Gastroesophageal sphincter (tissue), 3 donors: ENCODE measurements around the gene THYN1.

Experiments
- POLR2A ChIP-seq, 2 donors: fragments of 450-650 bp; IDR thresholded peaks; one replicate each; pipeline ENCODE4 v1.6.1; 2017; ENCODE audit warnings: antibody characterized with exemption in 2 of 2, mild to moderate bottlenecking in 2 of 2, moderate library complexity in 1 of 2
- POLR2AphosphoS5 ChIP-seq: sonication (generic); formaldehyde crosslinking; IDR thresholded peaks from one replicate; pipeline ENCODE4 v1.6.1; 2017; ENCODE audit warnings: antibody characterized with exemption
- TF ChIP-seq, protein P1 (sequence below), 4 experiments: fragments of 200-600 bp in 2 of 4; fragments of 450-650 bp in 2 of 4; sonication (generic) in 1 of 4; IDR thresholded peaks; one replicate each; pipeline ENCODE4 v1.5.1; 2017 to 2019; ENCODE audit warnings: antibody characterized with exemption in 4 of 4, mild to moderate bottlenecking in 2 of 4, moderate library complexity in 2 of 4

- TF ChIP-seq, protein P1, sequence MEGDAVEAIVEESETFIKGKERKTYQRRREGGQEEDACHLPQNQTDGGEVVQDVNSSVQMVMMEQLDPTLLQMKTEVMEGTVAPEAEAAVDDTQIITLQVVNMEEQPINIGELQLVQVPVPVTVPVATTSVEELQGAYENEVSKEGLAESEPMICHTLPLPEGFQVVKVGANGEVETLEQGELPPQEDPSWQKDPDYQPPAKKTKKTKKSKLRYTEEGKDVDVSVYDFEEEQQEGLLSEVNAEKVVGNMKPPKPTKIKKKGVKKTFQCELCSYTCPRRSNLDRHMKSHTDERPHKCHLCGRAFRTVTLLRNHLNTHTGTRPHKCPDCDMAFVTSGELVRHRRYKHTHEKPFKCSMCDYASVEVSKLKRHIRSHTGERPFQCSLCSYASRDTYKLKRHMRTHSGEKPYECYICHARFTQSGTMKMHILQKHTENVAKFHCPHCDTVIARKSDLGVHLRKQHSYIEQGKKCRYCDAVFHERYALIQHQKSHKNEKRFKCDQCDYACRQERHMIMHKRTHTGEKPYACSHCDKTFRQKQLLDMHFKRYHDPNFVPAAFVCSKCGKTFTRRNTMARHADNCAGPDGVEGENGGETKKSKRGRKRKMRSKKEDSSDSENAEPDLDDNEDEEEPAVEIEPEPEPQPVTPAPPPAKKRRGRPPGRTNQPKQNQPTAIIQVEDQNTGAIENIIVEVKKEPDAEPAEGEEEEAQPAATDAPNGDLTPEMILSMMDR (IDR thresholded peaks at IDR 0.05) = no peak
- TF ChIP-seq POLR2A (IDR thresholded peaks at IDR 0.05) (no peak), POLR2AphosphoS5 (no peak)
Observed at GRCh38 chr11:134270250-134270714, 17.1 kb upstream of the THYN1 start.
